Measurements from ENCODE around the gene MUC3A.

DNA sequence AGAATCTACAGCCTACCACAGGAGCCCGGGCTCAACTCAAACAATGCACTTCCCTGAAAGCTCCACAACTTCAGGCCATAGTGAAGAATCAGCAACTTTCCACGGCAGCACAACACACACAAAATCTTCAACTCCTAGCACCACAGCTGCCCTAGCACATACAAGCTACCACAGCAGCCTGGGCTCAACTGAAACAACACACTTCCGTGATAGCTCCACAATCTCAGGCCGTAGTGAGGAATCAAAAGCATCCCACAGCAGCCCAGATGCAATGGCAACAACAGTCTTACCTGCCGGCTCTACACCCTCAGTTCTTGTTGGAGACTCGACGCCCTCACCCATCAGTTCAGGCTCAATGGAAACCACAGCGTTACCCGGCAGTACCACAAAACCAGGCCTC is 42.3 kb downstream of the MUC3A start:
- TF ChIP-seq, protein P1, sequence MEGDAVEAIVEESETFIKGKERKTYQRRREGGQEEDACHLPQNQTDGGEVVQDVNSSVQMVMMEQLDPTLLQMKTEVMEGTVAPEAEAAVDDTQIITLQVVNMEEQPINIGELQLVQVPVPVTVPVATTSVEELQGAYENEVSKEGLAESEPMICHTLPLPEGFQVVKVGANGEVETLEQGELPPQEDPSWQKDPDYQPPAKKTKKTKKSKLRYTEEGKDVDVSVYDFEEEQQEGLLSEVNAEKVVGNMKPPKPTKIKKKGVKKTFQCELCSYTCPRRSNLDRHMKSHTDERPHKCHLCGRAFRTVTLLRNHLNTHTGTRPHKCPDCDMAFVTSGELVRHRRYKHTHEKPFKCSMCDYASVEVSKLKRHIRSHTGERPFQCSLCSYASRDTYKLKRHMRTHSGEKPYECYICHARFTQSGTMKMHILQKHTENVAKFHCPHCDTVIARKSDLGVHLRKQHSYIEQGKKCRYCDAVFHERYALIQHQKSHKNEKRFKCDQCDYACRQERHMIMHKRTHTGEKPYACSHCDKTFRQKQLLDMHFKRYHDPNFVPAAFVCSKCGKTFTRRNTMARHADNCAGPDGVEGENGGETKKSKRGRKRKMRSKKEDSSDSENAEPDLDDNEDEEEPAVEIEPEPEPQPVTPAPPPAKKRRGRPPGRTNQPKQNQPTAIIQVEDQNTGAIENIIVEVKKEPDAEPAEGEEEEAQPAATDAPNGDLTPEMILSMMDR (IDR thresholded peaks at IDR 0.05; ENCODE audit: low read depth, low read length) = no peak
- no peak for TF ChIP-seq EZH2phosphoT487 (IDR thresholded peaks at IDR 0.05; ENCODE audit: low read depth)
